ENCODE data around the gene ACSM2A. TPM values are rescaled to one million over a fixed set of nuclear protein-coding genes. Genes with fewer than 3 reads are reported as not detected.
"Not testable (repeated sequence)": the region's sequence is repeated elsewhere in the genome, so short reads cannot be mapped to it uniquely, and the experiment has no call there.

The ACSM2A gene
- total and polyA plus RNA-seq, 2 of the 4 experiments (the other 2 are of a cell fraction) = not detected

DNA sequence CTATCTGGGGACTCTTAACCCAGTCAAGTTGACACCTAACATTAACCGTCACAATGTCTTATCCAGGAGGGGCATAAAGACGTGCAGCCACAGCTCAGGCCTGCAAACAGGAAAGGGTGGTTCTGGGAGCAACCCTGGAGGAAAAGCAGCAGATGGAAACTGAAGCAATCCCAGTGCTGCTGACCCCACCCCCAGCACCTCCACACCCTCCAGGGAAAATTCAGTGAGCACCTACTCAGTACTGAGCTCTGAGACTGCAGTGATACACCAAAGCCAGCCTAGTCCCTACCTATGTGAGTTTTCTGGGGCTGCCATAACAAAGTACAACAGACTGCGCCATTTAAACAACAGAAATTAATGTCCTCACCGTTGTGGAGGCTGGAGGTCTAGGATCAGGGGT, 9.5 kb upstream of the ACSM2A start:
- H3K14ac ChIP-seq (replicated peaks; ENCODE audit: low read depth, low read length); H4K91ac ChIP-seq (ENCODE audit: insufficient read depth, low read depth, low read length); H3K4me2 ChIP-seq (ENCODE audit: low read depth, low read length); H3K56ac ChIP-seq (ENCODE audit: extremely low read depth, insufficient read depth, low read length); H3K4me1 ChIP-seq (ENCODE audit: control insufficient read depth, insufficient read depth, low read length); H3K36me3 ChIP-seq (ENCODE audit: control insufficient read depth, insufficient read depth, low read length); ATAC-seq (ENCODE audit: low read depth); H4K5ac ChIP-seq (ENCODE audit: low read depth, low read length); H2AK9ac ChIP-seq (replicated peaks; ENCODE audit: low read depth, low read length, poor library complexity); intact Hi-C loops (cut with micrococcal nuclease); H2BK15ac ChIP-seq (ENCODE audit: low read depth, low read length); H3K9me3 ChIP-seq (ENCODE audit: control insufficient read depth, insufficient read depth, low read length); H3K9ac ChIP-seq (ENCODE audit: low read depth, low read length); in situ Hi-C loops (cut with MboI; ENCODE audit: low sequenced_read_pairs); POLR2A ChIA-PET (ENCODE audit: unreplicated experiment); H3K79me1 ChIP-seq (ENCODE audit: low read depth in 1 of 2, low read length in 2 of 2); H3K18ac ChIP-seq (ENCODE audit: low read depth, low read length); H2BK5ac ChIP-seq (ENCODE audit: low read depth, low read length, poor library complexity, severe bottlenecking); H2AK5ac ChIP-seq (ENCODE audit: low read depth, low read length); H3K27me3 ChIP-seq (ENCODE audit: control insufficient read depth, insufficient read depth, low read length); H3K4me3 ChIP-seq (ENCODE audit: insufficient read depth, low read depth, low read length); H2AFZ ChIP-seq (replicated peaks; ENCODE audit: low read length, poor library complexity); H3K9me1 ChIP-seq (ENCODE audit: insufficient read depth, low read length); H4K20me1 ChIP-seq (ENCODE audit: insufficient read depth, low read length); H4K8ac ChIP-seq (ENCODE audit: low read depth in 2 of 2, low read length in 2 of 2); H3K27ac ChIP-seq (ENCODE audit: insufficient read depth, low read length); H2BK20ac ChIP-seq (ENCODE audit: low read depth, low read length); dilution Hi-C loops (cut with HindIII; ENCODE audit: low sequenced_read_pairs, unreplicated experiment); H2BK120ac ChIP-seq (ENCODE audit: low read depth, low read length); DNase-seq; BruUV-seq (replicated peaks); H3K23ac ChIP-seq (ENCODE audit: low read depth, low read length); CTCF ChIA-PET; H3K4ac ChIP-seq (ENCODE audit: low read depth, low read length): not testable (repeated sequence)
- no CpG with 5 or more reads among the region's 4 CpGs for WGBS, 2 experiments (ENCODE audit: extremely low coverage in 2 of 2, insufficient read length in 1 of 2)

DNA sequence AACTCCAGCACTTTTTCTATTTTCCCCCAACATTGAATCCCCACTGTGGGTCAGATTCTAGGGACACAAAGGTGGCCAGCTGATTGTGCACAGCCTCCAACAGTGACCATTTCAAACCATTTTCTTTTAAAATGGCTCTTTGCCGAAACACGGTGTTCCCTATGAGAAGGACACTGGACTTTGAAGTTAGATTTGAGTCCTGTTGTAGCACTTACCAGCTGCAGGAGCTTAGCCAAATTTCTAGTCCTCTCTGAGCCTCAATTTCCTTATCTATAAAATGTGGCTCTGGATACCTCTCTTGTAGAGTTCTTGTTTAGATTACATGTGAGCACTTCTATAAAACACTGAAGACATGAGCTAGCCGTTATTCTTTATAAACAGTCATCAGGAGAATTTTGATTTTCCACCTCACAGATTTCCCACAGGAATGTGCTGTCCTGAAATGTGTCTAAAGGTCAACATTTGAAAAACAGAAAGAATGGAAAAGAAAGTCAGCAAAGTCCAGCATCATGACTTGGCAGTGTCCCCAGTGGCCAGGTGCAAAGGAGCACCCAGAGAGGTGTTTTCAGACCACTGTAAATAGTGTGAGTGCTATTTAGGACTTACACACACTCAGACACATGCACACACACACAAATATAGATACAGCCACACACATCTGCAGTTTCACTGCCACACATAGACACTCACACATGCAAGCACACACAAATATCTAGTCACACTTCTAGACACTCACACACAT, 4.5 kb upstream of the ACSM2A start:
- in situ Hi-C loops (cut with MboI; ENCODE audit: low sequenced_read_pairs); H3K23ac ChIP-seq (ENCODE audit: low read depth, low read length); H2BK20ac ChIP-seq (ENCODE audit: low read depth, low read length); POLR2A ChIA-PET (ENCODE audit: unreplicated experiment); intact Hi-C loops (cut with micrococcal nuclease); H3K4me3 ChIP-seq (ENCODE audit: insufficient read depth, low read depth, low read length); H3K27me3 ChIP-seq (ENCODE audit: control insufficient read depth, insufficient read depth, low read length); H2AK5ac ChIP-seq (ENCODE audit: low read depth, low read length); H3K9me1 ChIP-seq (ENCODE audit: insufficient read depth, low read length); H3K4me2 ChIP-seq (ENCODE audit: low read depth, low read length); H3K18ac ChIP-seq (ENCODE audit: low read depth, low read length); H3K79me1 ChIP-seq (ENCODE audit: low read depth in 1 of 2, low read length in 2 of 2); H4K5ac ChIP-seq (ENCODE audit: low read depth, low read length); H4K8ac ChIP-seq (ENCODE audit: low read depth in 2 of 2, low read length in 2 of 2); H3K4me1 ChIP-seq (ENCODE audit: control insufficient read depth, insufficient read depth, low read length); H3K4ac ChIP-seq (ENCODE audit: low read depth, low read length); H2AFZ ChIP-seq (replicated peaks; ENCODE audit: low read length, poor library complexity); CTCF ChIA-PET; H3K27ac ChIP-seq (ENCODE audit: insufficient read depth, low read length); H3K36me3 ChIP-seq (ENCODE audit: control insufficient read depth, insufficient read depth, low read length); H4K91ac ChIP-seq (ENCODE audit: insufficient read depth, low read depth, low read length); H2BK120ac ChIP-seq (ENCODE audit: low read depth, low read length); dilution Hi-C loops (cut with HindIII; ENCODE audit: low sequenced_read_pairs, unreplicated experiment); H3K9me3 ChIP-seq (ENCODE audit: control insufficient read depth, insufficient read depth, low read length); BruUV-seq (replicated peaks); H2BK15ac ChIP-seq (ENCODE audit: low read depth, low read length); H3K9ac ChIP-seq (ENCODE audit: low read depth, low read length); H2AK9ac ChIP-seq (replicated peaks; ENCODE audit: low read depth, low read length, poor library complexity); ATAC-seq (ENCODE audit: low read depth); H4K20me1 ChIP-seq (ENCODE audit: insufficient read depth, low read length); H3K56ac ChIP-seq (ENCODE audit: extremely low read depth, insufficient read depth, low read length); H3K14ac ChIP-seq (replicated peaks; ENCODE audit: low read depth, low read length); H2BK5ac ChIP-seq (ENCODE audit: low read depth, low read length, poor library complexity, severe bottlenecking); DNase-seq: not testable (repeated sequence)
- WGBS, 2 experiments (ENCODE audit: extremely low coverage in 2 of 2, insufficient read length in 1 of 2) = no CpG with 5 or more reads among the region's 3 CpGs
